ENCODE measurements around the gene ZSWIM4. TPM values are rescaled to one million over a fixed set of nuclear protein-coding genes. Genes with fewer than 3 reads are reported as not detected.

ZSWIM4 gene
- total RNA-seq, 6 donors from 2014 or later = 7.3 to 22.6 (median 10.1) TPM

DNA sequence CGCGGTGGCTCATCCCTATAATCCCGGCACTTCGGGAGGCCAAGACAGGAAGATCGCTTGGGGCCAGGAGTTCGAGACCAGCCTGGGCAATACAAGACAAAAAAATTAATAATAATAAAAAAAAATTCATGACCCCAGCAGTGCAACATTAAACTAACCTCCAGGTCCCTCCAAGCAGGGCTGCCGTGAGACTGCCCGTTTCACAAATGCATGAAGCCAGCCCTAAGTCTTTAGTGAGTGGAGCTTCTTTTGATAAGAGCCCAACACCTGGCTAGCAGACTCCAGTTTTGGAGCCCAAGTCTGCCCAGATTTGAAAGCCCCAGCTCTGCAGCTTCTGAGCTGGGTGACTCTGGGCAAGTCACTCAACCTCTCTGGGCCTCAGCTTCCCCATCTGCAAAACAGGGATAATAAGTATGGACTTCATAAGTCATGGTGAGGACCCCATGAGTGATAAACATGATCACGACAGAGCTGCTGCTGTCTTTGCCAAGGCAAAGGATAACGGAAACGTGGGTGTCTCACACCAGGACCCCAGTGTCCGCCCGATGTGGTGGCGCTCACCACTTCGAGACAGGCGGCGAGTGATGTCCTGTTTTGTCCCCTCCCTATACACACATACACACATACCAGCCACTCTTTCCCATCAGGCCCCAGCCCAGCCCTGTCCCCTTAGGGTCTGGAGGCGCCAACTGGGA lies 43.3 kb downstream of the ZSWIM4 start:
- peaks cover 0 to 44% (median 32%) of the 10 kb centered on the region in 4 donors for H3K36me3 ChIP-seq
- ATAC-seq (ENCODE audit: low FRiP score in 2 of 2) (no peak), DNase-seq (no peak)
- peak overlapping the region; percentile 9 to 97 (median 90) for H3K4me3 ChIP-seq
- WGBS, 2 donors = 24 to 44% methylated on average over 17 to 18 of the region's 18 CpGs
- H3K27ac ChIP-seq = peak overlapping the region; percentile 99 to 100 (median 100)
- H3K4me1 ChIP-seq = peaks cover 58 to 86% (median 74%) of the 10 kb centered on the region in 4 donors
- H3K27me3 ChIP-seq = no peaks in the 10 kb centered on the region
- no peaks in the 10 kb centered on the region for H3K9me3 ChIP-seq
- TF ChIP-seq POLR2A (IDR thresholded peaks at IDR 0.05) = peak in 1 of 4 donors; percentile 60
- TF ChIP-seq, protein P1, sequence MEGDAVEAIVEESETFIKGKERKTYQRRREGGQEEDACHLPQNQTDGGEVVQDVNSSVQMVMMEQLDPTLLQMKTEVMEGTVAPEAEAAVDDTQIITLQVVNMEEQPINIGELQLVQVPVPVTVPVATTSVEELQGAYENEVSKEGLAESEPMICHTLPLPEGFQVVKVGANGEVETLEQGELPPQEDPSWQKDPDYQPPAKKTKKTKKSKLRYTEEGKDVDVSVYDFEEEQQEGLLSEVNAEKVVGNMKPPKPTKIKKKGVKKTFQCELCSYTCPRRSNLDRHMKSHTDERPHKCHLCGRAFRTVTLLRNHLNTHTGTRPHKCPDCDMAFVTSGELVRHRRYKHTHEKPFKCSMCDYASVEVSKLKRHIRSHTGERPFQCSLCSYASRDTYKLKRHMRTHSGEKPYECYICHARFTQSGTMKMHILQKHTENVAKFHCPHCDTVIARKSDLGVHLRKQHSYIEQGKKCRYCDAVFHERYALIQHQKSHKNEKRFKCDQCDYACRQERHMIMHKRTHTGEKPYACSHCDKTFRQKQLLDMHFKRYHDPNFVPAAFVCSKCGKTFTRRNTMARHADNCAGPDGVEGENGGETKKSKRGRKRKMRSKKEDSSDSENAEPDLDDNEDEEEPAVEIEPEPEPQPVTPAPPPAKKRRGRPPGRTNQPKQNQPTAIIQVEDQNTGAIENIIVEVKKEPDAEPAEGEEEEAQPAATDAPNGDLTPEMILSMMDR (IDR thresholded peaks at IDR 0.05) = no peak

DNA sequence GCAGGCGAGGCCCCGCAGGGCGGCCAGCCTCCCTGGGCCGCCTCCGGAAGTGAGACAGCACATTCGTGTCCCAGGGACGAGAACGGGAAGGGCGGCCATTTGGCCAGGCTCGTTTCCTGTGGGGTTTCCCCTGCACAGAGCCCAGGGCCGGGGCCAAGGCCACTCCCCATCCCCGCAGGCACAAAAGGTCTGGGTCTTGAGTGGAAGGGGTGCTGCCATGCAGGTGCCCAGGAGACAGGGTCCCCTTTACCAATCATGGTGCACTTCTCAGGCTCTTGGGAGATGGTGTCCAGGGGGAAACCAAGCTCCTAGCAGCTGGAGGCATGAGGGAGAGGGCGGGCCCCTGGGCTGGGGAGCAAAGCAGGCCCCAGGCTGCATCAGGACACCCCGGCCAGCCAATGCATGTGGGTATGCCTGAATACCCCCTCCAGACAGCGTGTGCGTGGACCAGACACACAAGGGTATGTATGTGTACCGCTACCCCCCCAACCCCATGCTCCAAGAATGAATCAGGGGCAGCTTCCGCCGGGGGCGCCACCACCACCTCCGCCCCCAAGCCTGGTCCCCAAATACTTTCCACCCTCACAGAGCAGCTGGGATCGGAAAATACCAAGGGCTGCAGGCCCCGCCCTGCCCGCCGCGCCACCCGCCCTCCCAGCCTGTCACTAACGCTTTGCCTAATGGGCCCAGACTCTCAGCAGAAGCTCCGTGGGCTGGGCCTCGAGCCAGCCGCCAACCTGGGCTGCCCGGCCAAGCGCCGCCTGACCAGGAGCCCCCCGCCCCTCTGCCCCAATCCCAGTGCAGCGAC lies 44.1 kb downstream of the ZSWIM4 start:
- 1 to 3% methylated on average over 8 to 17 of the region's 36 CpGs for WGBS, 2 donors
- H3K4me1 ChIP-seq = peaks cover 58 to 86% (median 74%) of the 10 kb centered on the region in 4 donors
- DNase-seq = peak; percentile 96 to 97

DNA sequence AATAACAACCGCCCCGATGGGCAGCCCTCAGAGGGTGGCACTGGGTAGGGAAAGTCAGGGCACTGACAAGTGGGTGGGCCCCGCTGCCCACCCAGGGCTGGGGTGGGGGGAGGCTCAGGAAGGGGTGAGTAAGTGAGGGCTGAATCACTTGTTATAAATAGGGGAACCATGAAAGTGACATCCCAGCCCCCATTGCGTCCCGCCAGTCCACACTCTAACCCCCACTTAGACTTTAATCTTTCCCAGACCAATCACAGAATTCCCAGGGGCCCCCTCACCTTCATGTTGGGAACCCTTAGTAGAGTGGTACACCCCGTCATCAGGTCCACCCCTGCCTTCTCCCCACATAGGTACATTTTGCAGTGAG lies 44.7 kb downstream of the ZSWIM4 start:
- H3K27me3 ChIP-seq = no peaks in the 10 kb centered on the region
- H3K27ac ChIP-seq = peak overlapping the region; percentile 99 to 100 (median 100)
- no peak for DNase-seq
- H3K9me3 ChIP-seq = no peaks in the 10 kb centered on the region
- peaks cover 0 to 32% (median 20%) of the 10 kb centered on the region in 4 donors for H3K36me3 ChIP-seq
- TF ChIP-seq POLR2AphosphoS5 (IDR thresholded peaks at IDR 0.05) (peak; percentile 43 to 58), EP300 (IDR thresholded peaks at IDR 0.05) (peak in 1 of 4 donors; percentile 17), POLR2A (IDR thresholded peaks at IDR 0.05) (no peak)
- TF ChIP-seq, protein P1 (IDR thresholded peaks at IDR 0.05) = no peak
- WGBS, 2 donors = 0% methylated on average over 3 to 6 of the region's 6 CpGs
- H3K4me3 ChIP-seq = peak overlapping the region; percentile 71 to 97 (median 90)
- H3K4me1 ChIP-seq = peaks cover 57 to 86% (median 72%) of the 10 kb centered on the region in 4 donors
- ATAC-seq (ENCODE audit: low FRiP score in 2 of 2) = no peak

More for the DNA sequence above, 44.1 kb downstream of the ZSWIM4 start:
- peak; percentile 27 to 76 for ATAC-seq (ENCODE audit: low FRiP score in 2 of 2)
- Histone ChIP-seq H3K36me3 (peaks cover 0 to 38% (median 26%) of the 10 kb centered on the region in 4 donors), H3K9me3 (no peaks in the 10 kb centered on the region), H3K4me3 (peak overlapping the region; percentile 71 to 97 (median 90)), H3K27ac (peak overlapping the region; percentile 99 to 100 (median 100)), H3K27me3 (no peaks in the 10 kb centered on the region)
- TF ChIP-seq EP300 (IDR thresholded peaks at IDR 0.05) (peak; percentile 58 to 98 (median 80)), POLR2AphosphoS5 (IDR thresholded peaks at IDR 0.05) (peak; percentile 98 to 99), POLR2A (IDR thresholded peaks at IDR 0.05) (peak in 2 of 4 donors; percentile 83 to 87)
- TF ChIP-seq, protein P1 (IDR thresholded peaks at IDR 0.05) = peak in 3 of 6 experiments; percentile 9 to 30 (median 26)

- ATAC-seq (ENCODE audit: low FRiP score in 2 of 2) = peak; percentile 16 to 39
- 15 to 26% methylated on average over 22 to 23 of the region's 23 CpGs for WGBS, 2 donors
- H3K4me1 ChIP-seq = peaks cover 55 to 85% (median 68%) of the 10 kb centered on the region in 4 donors
Observed at GRCh38 chr19:13840305-13841085, 45.3 kb downstream of the ZSWIM4 start.

More at GRCh38 chr19:13840305-13841085, 45.3 kb downstream of the ZSWIM4 start:
- peak; percentile 75 to 90 for DNase-seq
- peak overlapping the region; percentile 99 to 100 (median 100) for H3K27ac ChIP-seq
- H3K27me3 ChIP-seq = no peaks in the 10 kb centered on the region
- no peaks in the 10 kb centered on the region for H3K9me3 ChIP-seq
- H3K4me3 ChIP-seq = peak overlapping the region; percentile 71 to 97 (median 90)
- peaks cover 0 to 26% (median 15%) of the 10 kb centered on the region in 4 donors for H3K36me3 ChIP-seq
- peak in 2 of 4 donors; percentile 44 to 64 for TF ChIP-seq EP300 (IDR thresholded peaks at IDR 0.05)
- TF ChIP-seq POLR2A (IDR thresholded peaks at IDR 0.05) = peak in 2 of 4 donors; percentile 51 to 79
- peak; percentile 75 to 84 for TF ChIP-seq POLR2AphosphoS5 (IDR thresholded peaks at IDR 0.05)
- TF ChIP-seq, protein P1 (IDR thresholded peaks at IDR 0.05) = no peak

All from upper lobe of left lung (tissue), 6 donors.